ENCODE measurements around the gene GABRD.

DNA sequence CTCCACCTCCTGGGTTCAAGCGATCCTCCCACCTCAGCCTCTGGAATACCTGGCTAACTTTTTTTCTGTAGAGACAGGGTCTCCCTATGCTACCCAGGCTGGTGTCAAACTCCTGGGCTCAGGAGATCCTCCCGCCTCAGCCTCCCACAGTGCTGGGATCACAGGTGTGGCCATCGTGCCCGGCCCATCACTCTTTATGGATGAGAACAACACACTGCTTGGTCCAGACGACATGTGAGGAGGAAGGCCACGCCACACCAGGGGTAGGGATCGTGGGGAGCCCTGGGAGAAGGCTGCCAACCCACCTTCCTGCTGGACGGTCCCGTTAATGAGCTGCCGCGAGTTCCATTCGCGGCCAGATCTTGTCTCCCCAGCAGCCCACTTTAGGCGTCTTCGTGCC, 5.0 kb upstream of the GABRD start:
- TF ChIP-seq POLR2A (IDR thresholded peaks at IDR 0.05) (no peak), POLR2AphosphoS5 (IDR thresholded peaks at IDR 0.05) (no peak)
- TF ChIP-seq, protein P1, sequence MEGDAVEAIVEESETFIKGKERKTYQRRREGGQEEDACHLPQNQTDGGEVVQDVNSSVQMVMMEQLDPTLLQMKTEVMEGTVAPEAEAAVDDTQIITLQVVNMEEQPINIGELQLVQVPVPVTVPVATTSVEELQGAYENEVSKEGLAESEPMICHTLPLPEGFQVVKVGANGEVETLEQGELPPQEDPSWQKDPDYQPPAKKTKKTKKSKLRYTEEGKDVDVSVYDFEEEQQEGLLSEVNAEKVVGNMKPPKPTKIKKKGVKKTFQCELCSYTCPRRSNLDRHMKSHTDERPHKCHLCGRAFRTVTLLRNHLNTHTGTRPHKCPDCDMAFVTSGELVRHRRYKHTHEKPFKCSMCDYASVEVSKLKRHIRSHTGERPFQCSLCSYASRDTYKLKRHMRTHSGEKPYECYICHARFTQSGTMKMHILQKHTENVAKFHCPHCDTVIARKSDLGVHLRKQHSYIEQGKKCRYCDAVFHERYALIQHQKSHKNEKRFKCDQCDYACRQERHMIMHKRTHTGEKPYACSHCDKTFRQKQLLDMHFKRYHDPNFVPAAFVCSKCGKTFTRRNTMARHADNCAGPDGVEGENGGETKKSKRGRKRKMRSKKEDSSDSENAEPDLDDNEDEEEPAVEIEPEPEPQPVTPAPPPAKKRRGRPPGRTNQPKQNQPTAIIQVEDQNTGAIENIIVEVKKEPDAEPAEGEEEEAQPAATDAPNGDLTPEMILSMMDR (IDR thresholded peaks at IDR 0.05 in 8 of 11, conservative IDR thresholded peaks at IDR 0.05 in 3 of 11), result no peak
